Central memory CD8-positive, alpha-beta T cell (primary cell): ENCODE data around the gene ZNF892.
"Not testable (repeated sequence)": the region's sequence is repeated elsewhere in the genome, so short reads cannot be mapped to it uniquely, and the experiment has no call there.

Source experiments
- ATAC-seq: fragments of 150-1000 bp; cut with Tn5 transposase; replicated peaks from 2 replicates; pipeline ENCODE4 v1.10.0; 2022; ENCODE audit warnings: mild to moderate bottlenecking, moderate FRiP score, moderate number of reproducible peaks; ENCODE audit not compliant: poor library complexity, severe bottlenecking; ENCODE audit errors: extremely low read depth
- DNase-seq, 2 donors: peaks; one replicate each; pipeline ENCODE4 v3.0.0; 2021; ENCODE audit warnings: low spot score in 2 of 2
- H3K27ac Mint-ChIP-seq: one replicate; pipeline ENCODE4 v1.8.0; 2022; ENCODE audit warnings: low read depth, mild to moderate bottlenecking, moderate library complexity, mixed read lengths
- H3K27me3 Mint-ChIP-seq: one replicate; pipeline ENCODE4 v1.8.0; 2022; ENCODE audit warnings: mixed read lengths
- H3K36me3 Mint-ChIP-seq: one replicate; pipeline ENCODE4 v1.8.0; 2022; ENCODE audit warnings: mild to moderate bottlenecking, moderate library complexity, mixed read lengths; ENCODE audit not compliant: insufficient read depth
- H3K4me1 Mint-ChIP-seq: one replicate; pipeline ENCODE4 v1.8.0; 2022; ENCODE audit warnings: mixed read lengths
- H3K4me3 Mint-ChIP-seq: one replicate; pipeline ENCODE4 v1.8.0; 2022; ENCODE audit warnings: mild to moderate bottlenecking, moderate library complexity, mixed read lengths
- H3K9me3 Mint-ChIP-seq: one replicate; pipeline ENCODE4 v1.8.0; 2022; ENCODE audit warnings: mixed read lengths

ZNF892 gene

DNA sequence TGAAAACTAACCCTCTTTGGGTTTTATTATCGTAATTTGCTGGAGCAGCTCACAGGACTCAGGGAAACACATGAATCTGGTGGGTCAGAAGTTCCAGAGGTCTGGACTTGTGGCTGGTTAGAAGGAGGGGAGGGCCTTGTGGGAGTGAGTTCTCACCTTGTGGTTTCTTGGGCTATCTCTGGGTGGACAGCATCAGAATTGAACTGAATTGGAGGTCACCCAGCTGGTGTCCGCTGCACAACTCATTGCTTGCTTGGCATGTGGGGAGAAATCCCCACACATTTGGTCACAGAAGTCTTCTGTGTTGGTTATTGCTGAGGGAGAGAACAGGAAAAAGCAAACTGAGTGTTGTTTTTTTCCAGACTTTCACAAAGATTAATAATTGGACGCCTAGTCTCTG, 27.5 kb downstream of the ZNF892 start:
- no peak for ATAC-seq
- Mint-ChIP-seq H3K36me3 (no peaks in the 10 kb centered on the region), H3K4me3 (no peak overlapping the region), H3K27ac (no peak overlapping the region), H3K4me1 (no peaks in the 10 kb centered on the region), H3K27me3 (no peaks in the 10 kb centered on the region), H3K9me3 (peaks cover 13% of the 10 kb centered on the region)
- no peak for DNase-seq

DNA sequence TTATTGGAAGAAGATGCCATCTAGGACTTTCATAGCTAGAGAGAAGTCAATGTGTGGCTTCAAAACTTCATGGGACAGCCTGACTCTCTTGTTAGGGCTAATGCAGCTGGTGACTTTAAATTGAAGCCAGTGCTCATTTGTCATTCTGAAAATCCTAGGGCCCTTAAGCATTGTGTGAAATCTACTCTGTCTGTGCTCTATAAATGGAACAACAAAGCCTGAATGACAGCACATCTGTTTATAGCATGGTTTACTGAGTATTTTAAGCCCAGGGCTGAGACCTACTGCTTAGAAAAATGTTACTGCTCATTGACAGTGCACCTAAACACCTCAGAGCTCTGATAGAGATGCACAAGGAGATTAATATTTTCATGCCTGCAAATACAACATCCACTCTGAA, 30.8 kb downstream of the ZNF892 start:
- Mint-ChIP-seq H3K4me3 (no peak overlapping the region), H3K27me3 (no peaks in the 10 kb centered on the region), H3K4me1 (no peaks in the 10 kb centered on the region), H3K36me3 (no peaks in the 10 kb centered on the region), H3K9me3 (peaks cover 13% of the 10 kb centered on the region), H3K27ac (no peak overlapping the region)
- ATAC-seq = no peak
- DNase-seq = no peak

DNA sequence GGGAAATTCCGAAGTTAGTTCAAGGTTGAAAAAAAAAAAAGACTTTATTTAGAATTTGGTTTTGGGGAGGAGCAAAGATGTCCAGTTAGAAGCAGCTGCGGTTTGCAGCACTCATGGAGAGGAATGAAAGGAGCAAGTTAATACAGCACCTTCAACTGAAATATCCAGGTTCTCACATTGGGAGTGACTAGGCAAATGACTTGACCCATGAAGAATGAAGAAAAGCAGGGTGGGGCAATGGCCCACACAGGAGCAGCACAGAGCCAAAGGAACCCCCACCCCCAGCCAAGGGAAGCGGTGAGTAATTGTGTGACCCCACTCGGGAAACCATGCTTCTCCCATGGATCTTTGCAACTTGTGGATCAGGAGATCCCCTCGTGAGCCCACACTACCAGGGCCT, 32.8 kb downstream of the ZNF892 start:
- Mint-ChIP-seq H3K27ac (no peak overlapping the region), H3K9me3 (peaks cover 20% of the 10 kb centered on the region), H3K36me3 (no peaks in the 10 kb centered on the region), H3K4me1 (no peaks in the 10 kb centered on the region), H3K27me3 (no peaks in the 10 kb centered on the region), H3K4me3 (no peak overlapping the region)
- no peak for ATAC-seq
- DNase-seq = no peak

DNA sequence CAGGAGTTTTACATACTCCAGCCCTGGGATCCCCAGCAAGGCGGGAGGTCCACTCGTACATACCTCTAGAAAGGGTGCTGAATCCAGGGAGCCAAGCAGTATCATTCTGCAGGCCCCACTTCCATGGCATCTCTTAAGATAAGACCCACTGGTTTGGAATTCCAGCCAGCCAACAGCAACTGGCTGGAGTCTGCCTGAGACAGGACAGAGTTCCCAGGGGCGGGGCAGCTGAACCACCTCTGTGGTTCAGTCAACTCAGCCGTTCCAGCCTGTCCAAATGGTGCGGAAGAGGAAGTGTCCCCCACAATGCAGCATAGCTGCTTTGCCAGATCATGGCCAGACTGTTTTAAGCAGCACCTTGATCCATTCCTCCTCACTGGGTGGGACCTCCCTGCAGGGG, 33.2 kb downstream of the ZNF892 start:
- no peak for DNase-seq
- H3K9me3 Mint-ChIP-seq = peaks cover 21% of the 10 kb centered on the region

DNA sequence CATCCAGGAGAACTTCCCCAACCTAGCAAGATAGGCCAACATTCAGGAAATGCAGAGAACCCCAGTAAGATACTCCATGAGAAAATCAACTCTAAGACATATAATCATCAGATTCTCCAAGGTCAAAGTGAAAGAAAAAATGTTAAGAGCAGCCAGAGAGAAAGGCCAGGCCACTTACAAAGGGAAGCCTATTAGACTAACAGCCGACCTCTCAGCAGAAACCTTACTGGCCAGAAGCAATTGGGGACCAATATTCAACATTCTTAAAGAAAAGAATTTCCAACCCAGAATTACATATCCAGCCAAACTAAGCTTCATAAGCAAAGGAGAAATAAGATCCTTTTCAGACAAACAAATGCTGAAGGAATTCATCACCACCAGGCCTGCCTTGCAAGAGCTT, 34.8 kb downstream of the ZNF892 start:
- H3K4me3 Mint-ChIP-seq, H3K4me1 Mint-ChIP-seq, ATAC-seq: not testable (repeated sequence)

More for the DNA sequence above, 33.2 kb downstream of the ZNF892 start:
- H3K36me3 Mint-ChIP-seq = no peaks in the 10 kb centered on the region
- no peak overlapping the region for H3K4me3 Mint-ChIP-seq
- ATAC-seq = no peak
- H3K27ac Mint-ChIP-seq = no peak overlapping the region
- H3K4me1 Mint-ChIP-seq = no peaks in the 10 kb centered on the region
- no peaks in the 10 kb centered on the region for H3K27me3 Mint-ChIP-seq

More for the DNA sequence above, 34.8 kb downstream of the ZNF892 start:
- H3K27me3 Mint-ChIP-seq, H3K27ac Mint-ChIP-seq, DNase-seq, H3K36me3 Mint-ChIP-seq: not testable (repeated sequence)
- H3K9me3 Mint-ChIP-seq = peaks cover 28% of the 10 kb centered on the region
